GM18502 (cell line): ENCODE data around the gene ARRB2.
"Not testable (repeated sequence)": the region's sequence is repeated elsewhere in the genome, so short reads cannot be mapped to it uniquely, and the experiment has no call there.

Experiments used
- ATAC-seq: cut with Tn5 transposase; IDR thresholded peaks from one replicate; pipeline ENCODE4 v1.9.1; 2021; ENCODE audit warnings: mild to moderate bottlenecking; ENCODE audit not compliant: unreplicated experiment, poor library complexity

The ARRB2 gene

DNA sequence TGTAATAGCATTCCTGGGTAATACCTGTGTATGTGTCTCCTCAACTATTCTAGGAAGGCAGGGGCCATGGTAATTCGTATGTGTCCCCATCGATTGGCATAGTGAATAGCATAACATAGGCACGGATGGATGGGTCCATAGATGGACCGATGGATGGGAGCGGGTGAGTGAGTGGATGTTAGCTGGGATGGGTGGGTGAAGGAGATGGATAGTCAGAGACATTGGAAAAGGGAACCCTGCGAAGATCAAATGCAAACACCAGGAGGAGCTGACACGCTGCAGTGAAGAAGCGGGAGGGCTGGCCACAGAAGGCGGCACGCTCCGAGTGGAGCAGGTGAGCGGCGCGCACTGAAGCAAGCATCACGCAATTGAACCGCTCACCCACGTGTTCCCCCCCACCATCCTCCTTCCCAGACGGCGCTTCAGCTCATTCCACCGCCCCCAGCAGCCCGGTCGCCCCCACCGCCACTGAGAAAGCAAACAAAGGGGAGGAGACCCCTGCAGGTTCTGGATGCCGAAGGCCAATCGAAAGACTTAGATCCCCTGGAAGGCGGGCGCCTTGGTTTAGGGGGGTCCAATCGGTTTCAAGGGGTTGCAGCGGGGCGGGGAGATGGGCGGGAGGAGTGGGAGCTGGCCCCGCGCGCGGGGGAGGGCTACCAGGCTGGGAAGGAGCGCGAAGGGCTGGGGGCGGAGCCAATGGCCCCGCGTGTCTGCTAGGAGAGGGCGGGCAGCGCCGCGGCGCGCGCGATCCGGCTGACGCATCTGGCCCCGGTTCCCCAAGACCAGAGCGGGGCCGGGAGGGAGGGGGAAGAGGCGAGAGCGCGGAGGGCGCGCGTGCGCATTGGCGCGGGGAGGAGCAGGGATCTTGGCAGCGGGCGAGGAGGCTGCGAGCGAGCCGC is at the start of gene ARRB2:
ARRB2 (plus strand) TSS at position 839 of the 899 bp plus-strand sequence. CDS start 90 bp downstream, outside the sequence.
- peak; percentile 81 for ATAC-seq

DNA sequence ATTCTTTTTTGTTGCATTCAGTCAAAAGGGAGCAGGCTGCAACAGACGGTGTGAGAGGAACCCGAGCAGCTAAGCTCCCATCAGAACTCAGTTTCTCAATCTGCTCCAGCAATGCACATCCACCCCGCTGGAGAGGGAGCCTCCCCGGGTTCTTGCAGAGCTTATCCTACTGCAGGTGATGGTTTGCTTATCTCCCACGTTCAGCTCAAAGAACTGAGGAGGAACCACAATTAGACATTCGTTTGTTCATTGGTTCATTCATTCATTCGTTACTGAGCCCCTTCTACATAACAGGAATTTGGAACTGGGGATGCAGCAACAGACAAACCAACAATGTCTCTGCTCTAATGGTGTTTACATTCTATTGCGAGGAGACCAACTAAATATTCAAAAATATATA is 46.7 kb upstream of the ARRB2 start:
- ATAC-seq = no peak

- ATAC-seq = no peak
Measured at GRCh38 chr17:4664230-4664629, 46.2 kb upstream of the ARRB2 start.

DNA sequence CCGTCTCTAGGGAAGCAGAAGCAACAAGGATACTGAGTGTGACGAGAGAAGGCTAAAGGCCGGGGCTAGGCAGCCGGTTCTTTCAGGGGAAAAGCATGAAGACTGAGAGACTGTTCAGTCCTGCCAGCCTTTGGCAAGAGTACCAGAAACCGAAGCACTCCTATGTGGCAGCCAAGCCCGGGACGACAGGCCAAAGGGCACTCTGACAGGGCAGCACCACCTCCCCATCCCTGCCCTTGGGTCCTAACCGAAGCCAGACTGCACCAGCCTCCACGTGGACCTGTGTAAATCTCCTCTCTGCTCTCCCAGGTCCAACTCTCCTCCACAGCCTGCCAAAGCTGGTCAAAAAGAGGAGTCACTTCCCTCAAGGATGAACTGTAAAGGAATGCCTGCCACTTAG is 45.4 kb upstream of the ARRB2 start:
- no peak for ATAC-seq

DNA sequence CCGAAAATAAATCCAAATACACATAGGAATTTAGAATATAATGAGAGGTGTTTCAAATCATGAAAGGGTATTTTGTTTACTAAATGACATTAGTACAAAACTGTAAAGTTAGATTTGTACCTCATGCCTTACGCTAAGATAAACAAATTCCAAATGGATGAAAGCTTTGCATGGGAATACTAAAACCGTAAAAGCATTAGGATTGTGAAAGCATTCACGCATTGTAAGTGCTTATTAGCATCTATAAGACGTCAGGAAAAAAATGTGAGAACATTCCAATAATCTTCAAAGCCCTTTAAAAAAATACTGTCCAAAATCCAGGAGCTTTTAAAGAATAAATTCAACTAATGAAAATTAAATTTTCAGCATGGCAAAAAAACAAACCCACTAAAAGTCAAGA is 44.1 kb upstream of the ARRB2 start:
- no peak for ATAC-seq

DNA sequence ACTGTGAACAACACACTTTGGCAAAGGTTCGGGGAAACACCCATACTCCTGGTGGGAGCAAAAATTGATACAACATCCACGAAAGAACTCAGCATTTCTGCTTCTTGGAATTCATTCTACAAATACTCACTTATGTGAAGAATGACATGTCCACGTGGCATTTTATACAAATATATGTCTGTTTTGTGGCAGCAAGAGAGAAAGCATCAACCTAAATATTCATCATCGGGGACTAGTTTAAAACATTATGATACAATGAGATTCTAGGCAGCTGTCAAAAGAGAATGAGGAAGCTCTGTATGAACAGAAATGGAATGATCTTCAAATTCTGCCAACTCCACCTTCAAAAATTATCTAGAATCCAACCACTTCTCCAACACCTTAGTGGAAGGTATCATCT is 43.3 kb upstream of the ARRB2 start:
- ATAC-seq = no peak

GRCh38 chr17:4672055-4672630 is 38.3 kb upstream of the ARRB2 start:
- no peak for ATAC-seq

GRCh38 chr17:4672751-4673150 is 37.7 kb upstream of the ARRB2 start:
- no peak for ATAC-seq

- no peak for ATAC-seq
Measured at GRCh38 chr17:4673169-4673568, 37.3 kb upstream of the ARRB2 start.

DNA sequence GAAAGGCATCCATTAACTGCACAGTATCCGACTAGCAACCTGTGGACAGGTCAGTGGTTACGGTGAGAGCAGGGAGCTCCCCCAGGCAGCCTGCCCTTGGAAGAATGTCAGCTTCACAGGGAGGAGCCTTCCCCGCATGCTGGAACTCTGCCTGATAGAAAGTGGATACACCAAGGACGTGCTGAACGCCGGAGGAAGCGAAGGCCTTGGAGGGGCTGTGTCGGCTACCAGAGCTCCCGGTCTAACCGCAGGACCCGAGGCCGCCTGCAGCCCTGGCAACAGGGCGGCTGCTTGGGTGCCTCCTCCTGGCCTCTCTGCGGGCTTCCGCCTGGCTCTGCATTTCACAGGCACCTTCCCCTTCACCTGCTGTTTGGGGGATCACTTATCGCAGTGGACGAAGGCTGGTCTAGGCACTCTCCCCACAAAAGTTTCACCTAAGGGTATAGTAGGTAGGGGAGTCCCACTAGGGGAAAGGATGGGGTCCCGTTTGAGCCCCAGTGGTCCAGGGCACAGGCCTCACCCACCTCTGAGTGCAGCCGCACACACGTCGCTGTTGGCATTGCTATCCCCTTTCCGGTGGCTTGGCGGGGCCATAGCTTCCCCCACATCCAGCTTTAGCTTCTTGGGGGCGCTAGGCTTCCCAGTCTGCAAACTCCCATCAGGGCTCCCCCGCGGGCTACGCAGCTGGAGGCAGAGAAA is 36.3 kb upstream of the ARRB2 start:
- ATAC-seq = no peak

- no peak for ATAC-seq
Measured at GRCh38 chr17:4674685-4674998, 35.8 kb upstream of the ARRB2 start.

GRCh38 chr17:4675791-4676190 is 34.6 kb upstream of the ARRB2 start:
- no peak for ATAC-seq

GRCh38 chr17:4676791-4677190 is 33.6 kb upstream of the ARRB2 start:
- ATAC-seq = no peak

GRCh38 chr17:4678448-4679026 is 31.9 kb upstream of the ARRB2 start:
- ATAC-seq = no peak

DNA sequence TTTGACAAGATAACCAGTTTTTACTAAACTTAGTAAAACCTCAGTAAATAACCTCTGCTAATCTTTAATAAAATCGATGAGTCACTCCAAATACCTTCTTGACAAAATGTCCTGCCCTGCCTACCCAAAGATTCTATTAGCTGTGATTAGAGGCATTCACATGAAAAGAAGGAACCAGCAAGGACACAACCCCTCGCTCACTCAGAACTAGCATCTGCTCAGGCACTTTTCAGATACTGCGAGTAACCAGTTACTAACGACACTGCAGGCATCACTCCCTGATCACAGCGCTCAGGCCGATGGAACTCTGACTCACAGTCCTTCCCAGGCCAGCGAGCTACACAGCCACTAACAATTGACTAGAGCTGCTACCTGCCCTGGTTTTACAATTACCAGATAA is 30.8 kb upstream of the ARRB2 start:
- no peak for ATAC-seq

- not testable (repeated sequence) for ATAC-seq
Measured at GRCh38 chr17:4683739-4684138, 26.7 kb upstream of the ARRB2 start.

- not testable (repeated sequence) for ATAC-seq
Measured at GRCh38 chr17:4689872-4690271, 20.6 kb upstream of the ARRB2 start.

DNA sequence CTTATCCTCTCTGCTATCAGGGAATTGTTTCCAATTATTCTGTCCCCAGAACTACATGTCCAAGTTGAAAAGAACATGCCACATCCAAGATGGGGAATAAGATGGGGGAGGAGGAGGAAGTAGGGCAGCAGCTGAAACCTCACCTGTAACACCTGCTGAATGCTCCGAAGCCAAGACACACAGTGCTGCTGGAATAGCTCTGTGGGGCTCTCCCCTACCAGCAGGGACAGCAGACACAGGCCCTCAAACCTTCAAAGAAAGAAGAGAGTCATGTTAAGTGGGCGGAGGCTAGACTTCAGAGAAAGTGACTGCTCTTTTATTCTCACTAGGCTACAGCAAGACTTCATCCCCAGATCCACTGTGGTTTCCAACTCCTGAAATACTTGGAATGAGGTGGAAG is 19.7 kb upstream of the ARRB2 start:
- no peak for ATAC-seq

DNA sequence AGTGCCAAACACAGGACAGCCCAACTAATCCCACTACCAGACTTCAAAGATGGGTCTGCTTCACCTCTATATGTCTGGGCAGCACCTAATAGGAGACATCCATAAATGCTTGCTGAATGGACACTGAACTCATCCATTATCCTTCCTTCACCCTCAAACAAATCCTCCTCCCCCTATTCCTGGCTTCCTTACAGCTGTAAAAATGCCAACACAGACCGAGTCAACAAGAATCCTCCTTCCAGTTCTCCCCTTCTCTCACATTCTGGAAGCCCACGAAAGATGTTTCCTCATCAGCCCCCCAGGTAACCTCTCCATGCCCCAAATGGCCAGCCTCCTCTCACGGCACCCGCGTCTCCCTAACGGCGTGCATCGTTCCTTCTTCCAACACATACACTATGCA is 18.7 kb upstream of the ARRB2 start:
- ATAC-seq = no peak

DNA sequence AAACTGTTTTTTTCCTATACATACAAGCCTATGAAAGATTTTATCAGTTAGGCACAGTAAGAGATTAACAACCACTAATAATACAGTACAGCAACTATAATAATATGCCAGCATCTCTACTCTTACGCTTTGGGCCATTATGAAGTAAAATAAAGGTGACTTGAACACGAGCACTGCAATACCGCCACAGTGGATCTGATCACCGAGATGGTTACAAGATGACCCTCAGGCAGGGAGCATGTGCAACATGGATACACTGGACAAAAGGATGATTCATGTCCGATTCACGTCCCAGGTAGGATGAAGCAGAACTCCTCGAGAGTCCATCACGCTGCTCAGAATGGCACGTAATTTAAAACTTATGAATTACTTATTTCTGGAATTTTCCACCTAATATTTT is 17.0 kb upstream of the ARRB2 start:
- no peak for ATAC-seq

DNA sequence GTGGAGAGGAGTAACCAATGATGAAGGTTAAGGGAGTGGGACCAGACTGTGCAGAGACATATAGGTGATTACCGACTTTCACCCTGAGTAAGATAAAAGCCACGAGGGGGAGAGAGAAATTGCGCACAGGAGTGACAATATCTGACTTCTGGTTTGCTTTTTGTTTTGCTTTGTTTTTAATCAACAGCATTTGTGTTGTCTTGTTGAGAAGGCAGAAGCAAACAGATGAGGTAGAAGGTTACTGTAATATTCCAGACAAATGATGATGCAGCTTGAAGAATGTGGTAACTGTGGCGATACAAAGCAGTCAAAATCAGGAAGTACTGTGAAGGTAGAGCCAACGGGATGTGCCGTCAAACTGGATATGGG is 14.0 kb upstream of the ARRB2 start:
- ATAC-seq = peak; percentile 42
